Ishikawa (cell line): Measurements from ENCODE around the gene C16orf82.

Source experiments
- CEBPB ChIP-seq: IDR thresholded peaks from 2 replicates; pipeline ENCODE4 v1.6.1; 2012
- EP300 ChIP-seq: IDR thresholded peaks from 2 replicates; pipeline ENCODE4 v1.6.1; 2012; ENCODE audit warnings: borderline replicate concordance
- FOXM1 ChIP-seq: IDR thresholded peaks from 2 replicates; pipeline ENCODE4 v1.6.1; 2012; ENCODE audit warnings: low read depth, borderline replicate concordance
- RAD21 ChIP-seq: IDR thresholded peaks from 2 replicates; pipeline ENCODE4 v1.6.1; 2012; ENCODE audit warnings: low read depth
- YY1 ChIP-seq: IDR thresholded peaks from 2 replicates; pipeline ENCODE4 v1.6.1; 2012; ENCODE audit warnings: low read depth
- TF ChIP-seq, protein P1 (sequence below): IDR thresholded peaks from 2 replicates; pipeline ENCODE4 v1.6.1; 2012; ENCODE audit warnings: low read depth, mild to moderate bottlenecking

DNA sequence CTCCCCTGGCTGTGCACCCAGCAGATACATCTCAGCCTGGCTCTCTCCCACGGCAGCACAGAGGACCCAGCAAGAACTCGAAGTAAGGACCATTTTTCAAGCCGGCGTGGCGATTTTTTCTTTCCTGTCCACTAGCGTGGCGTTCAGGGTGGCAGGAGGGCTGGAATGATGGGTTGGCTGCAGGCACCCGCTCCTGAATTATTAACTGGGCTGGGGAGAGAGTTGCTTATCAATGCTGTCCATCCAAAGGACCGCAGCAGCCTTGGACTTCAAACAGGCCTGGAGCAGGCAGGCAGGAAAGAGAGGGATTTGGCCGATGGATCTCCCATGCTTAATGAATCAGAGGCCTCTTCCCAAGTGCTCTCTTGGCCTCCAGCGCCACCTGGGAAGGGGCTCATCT, 7.0 kb downstream of the C16orf82 start:
- TF ChIP-seq YY1: no peak
- TF ChIP-seq, protein P1, sequence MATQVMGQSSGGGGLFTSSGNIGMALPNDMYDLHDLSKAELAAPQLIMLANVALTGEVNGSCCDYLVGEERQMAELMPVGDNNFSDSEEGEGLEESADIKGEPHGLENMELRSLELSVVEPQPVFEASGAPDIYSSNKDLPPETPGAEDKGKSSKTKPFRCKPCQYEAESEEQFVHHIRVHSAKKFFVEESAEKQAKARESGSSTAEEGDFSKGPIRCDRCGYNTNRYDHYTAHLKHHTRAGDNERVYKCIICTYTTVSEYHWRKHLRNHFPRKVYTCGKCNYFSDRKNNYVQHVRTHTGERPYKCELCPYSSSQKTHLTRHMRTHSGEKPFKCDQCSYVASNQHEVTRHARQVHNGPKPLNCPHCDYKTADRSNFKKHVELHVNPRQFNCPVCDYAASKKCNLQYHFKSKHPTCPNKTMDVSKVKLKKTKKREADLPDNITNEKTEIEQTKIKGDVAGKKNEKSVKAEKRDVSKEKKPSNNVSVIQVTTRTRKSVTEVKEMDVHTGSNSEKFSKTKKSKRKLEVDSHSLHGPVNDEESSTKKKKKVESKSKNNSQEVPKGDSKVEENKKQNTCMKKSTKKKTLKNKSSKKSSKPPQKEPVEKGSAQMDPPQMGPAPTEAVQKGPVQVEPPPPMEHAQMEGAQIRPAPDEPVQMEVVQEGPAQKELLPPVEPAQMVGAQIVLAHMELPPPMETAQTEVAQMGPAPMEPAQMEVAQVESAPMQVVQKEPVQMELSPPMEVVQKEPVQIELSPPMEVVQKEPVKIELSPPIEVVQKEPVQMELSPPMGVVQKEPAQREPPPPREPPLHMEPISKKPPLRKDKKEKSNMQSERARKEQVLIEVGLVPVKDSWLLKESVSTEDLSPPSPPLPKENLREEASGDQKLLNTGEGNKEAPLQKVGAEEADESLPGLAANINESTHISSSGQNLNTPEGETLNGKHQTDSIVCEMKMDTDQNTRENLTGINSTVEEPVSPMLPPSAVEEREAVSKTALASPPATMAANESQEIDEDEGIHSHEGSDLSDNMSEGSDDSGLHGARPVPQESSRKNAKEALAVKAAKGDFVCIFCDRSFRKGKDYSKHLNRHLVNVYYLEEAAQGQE: no peak
- TF ChIP-seq FOXM1: no peak
- no peak for TF ChIP-seq RAD21
- no peak for TF ChIP-seq EP300
- no peak for TF ChIP-seq CEBPB
